GM23338 (cell line): ENCODE results near the gene SLC8A3. TPM values are rescaled to one million over a fixed set of nuclear protein-coding genes. Genes with fewer than 3 reads are reported as not detected.
"Not testable (repeated sequence)": the region's sequence is repeated elsewhere in the genome, so short reads cannot be mapped to it uniquely, and the experiment has no call there.

ENCODE experiments used
- ATAC-seq: fragments of 200-7000 bp; cut with Tn5 transposase; 3 replicates; pipeline ENCODE4 v1.9.1; 2020
- DNase-seq: peaks from one replicate; pipeline ENCODE4 v3.0.0-alpha.2; 2015; ENCODE audit warnings: low spot score
- H2AFZ ChIP-seq: fragments of 200-600 bp; sonication (generic); 2 replicates; pipeline ENCODE4 v1.8.0; 2016; ENCODE audit warnings: antibody characterized with exemption, mild to moderate bottlenecking, moderate library complexity
- H3F3A ChIP-seq: fragments of 200-600 bp; sonication (generic); replicated peaks from 2 replicates; pipeline ENCODE4 v1.8.0; 2017; ENCODE audit warnings: antibody characterized with exemption, mixed run types, low read depth
- H3K27ac ChIP-seq: fragments of 200-600 bp; sonication (generic); 2 replicates; pipeline ENCODE4 v1.6.1; 2016; ENCODE audit warnings: low read depth
- H3K27me3 ChIP-seq: fragments of 200-600 bp; sonication (generic); 2 replicates; pipeline ENCODE4 v1.8.0; 2016; ENCODE audit warnings: mild to moderate bottlenecking, mixed run types, moderate library complexity; ENCODE audit not compliant: insufficient read depth
- H3K36me3 ChIP-seq: fragments of 200-600 bp; sonication (generic); 2 replicates; pipeline ENCODE4 v1.8.0; 2016; ENCODE audit warnings: mild to moderate bottlenecking; ENCODE audit not compliant: insufficient read depth
- H3K4me1 ChIP-seq: fragments of 200-600 bp; sonication (generic); 2 replicates; pipeline ENCODE4 v1.8.0; 2016; ENCODE audit warnings: mild to moderate bottlenecking, moderate library complexity; ENCODE audit not compliant: insufficient read depth
- H3K4me2 ChIP-seq: fragments of 200-600 bp; sonication (generic); 2 replicates; pipeline ENCODE4 v1.7.1; 2017; ENCODE audit warnings: mixed run types
- H3K4me3 ChIP-seq: fragments of 200-600 bp; sonication (generic); 2 replicates; pipeline ENCODE4 v1.6.1; 2016; ENCODE audit warnings: mixed run types
- H3K79me2 ChIP-seq: fragments of 200-600 bp; sonication (generic); replicated peaks from 2 replicates; pipeline ENCODE4 v1.8.0; 2017; ENCODE audit warnings: mild to moderate bottlenecking; ENCODE audit not compliant: insufficient read depth
- H3K9me2 ChIP-seq: fragments of 200-600 bp; sonication (generic); 2 replicates; pipeline ENCODE4 v1.8.0; 2017; ENCODE audit not compliant: insufficient read depth
- H4K20me1 ChIP-seq: fragments of 200-600 bp; sonication (generic); replicated peaks from 2 replicates; pipeline ENCODE4 v1.8.0; 2017; ENCODE audit warnings: mild to moderate bottlenecking; ENCODE audit not compliant: insufficient read depth
- H3K27ac Mint-ChIP-seq: 2 replicates; pipeline ENCODE4 v1.8.0; 2020; ENCODE audit warnings: inconsistent platforms, mild to moderate bottlenecking, moderate library complexity, mixed read lengths
- H3K27me3 Mint-ChIP-seq: 3 replicates; pipeline ENCODE4 v1.8.0; 2022; ENCODE audit warnings: low read depth, mild to moderate bottlenecking, moderate library complexity, mixed read lengths, inconsistent platforms; ENCODE audit not compliant: insufficient read depth, poor library complexity
- H3K36me3 Mint-ChIP-seq: 3 replicates; pipeline ENCODE4 v1.8.0; 2021; ENCODE audit warnings: low read depth, mild to moderate bottlenecking, inconsistent platforms, moderate library complexity, mixed read lengths
- H3K4me1 Mint-ChIP-seq: 3 replicates; pipeline ENCODE4 v1.8.0; 2020; ENCODE audit warnings: mild to moderate bottlenecking, inconsistent platforms, mixed read lengths
- H3K4me3 Mint-ChIP-seq: 3 replicates; pipeline ENCODE4 v1.8.0; 2021; ENCODE audit warnings: moderate library complexity, mild to moderate bottlenecking, inconsistent platforms, mixed read lengths
- H3K9me3 Mint-ChIP-seq: 3 replicates; pipeline ENCODE4 v1.8.0; 2020; ENCODE audit warnings: moderate library complexity, mild to moderate bottlenecking, inconsistent platforms, mixed read lengths
- CREB1 ChIP-seq: fragments of 250-450 bp; sonication (Bioruptor Pico); IDR thresholded peaks from 2 replicates; pipeline ENCODE4 v1.5.0; 2020; ENCODE audit warnings: low read depth, mild to moderate bottlenecking, moderate library complexity
- EZH2 ChIP-seq: fragments of 200-600 bp; sonication (generic); IDR thresholded peaks from one replicate; pipeline ENCODE4 v1.8.0; 2017; ENCODE audit warnings: antibody characterized with exemption, mild to moderate bottlenecking, low read depth; ENCODE audit not compliant: unreplicated experiment
- EZH2phosphoT487 ChIP-seq: fragments of 200-600 bp; sonication (generic); IDR thresholded peaks from one replicate; pipeline ENCODE4 v1.8.1; 2018; ENCODE audit warnings: antibody characterized with exemption; ENCODE audit not compliant: unreplicated experiment
- JUNB ChIP-seq: IDR thresholded peaks from one replicate; pipeline ENCODE4 v1.6.1; 2016; ENCODE audit warnings: antibody characterized with exemption; ENCODE audit not compliant: unreplicated experiment
- NANOG ChIP-seq: IDR thresholded peaks from 2 replicates; pipeline ENCODE4 v1.6.1; 2016; ENCODE audit warnings: antibody characterized with exemption, borderline replicate concordance
- POLR2AphosphoS5 ChIP-seq: IDR thresholded peaks from 2 replicates; pipeline ENCODE4 v1.6.1; 2016; ENCODE audit warnings: antibody characterized with exemption, low read depth
- STAT1 ChIP-seq: IDR thresholded peaks from one replicate; pipeline ENCODE4 v1.6.1; 2016; ENCODE audit warnings: antibody characterized with exemption; ENCODE audit not compliant: unreplicated experiment
- ZNF114 ChIP-seq: fragments of 250-450 bp; sonication (Bioruptor Pico); IDR thresholded peaks from 2 replicates; pipeline ENCODE4 v1.5.0; 2020; ENCODE audit warnings: mild to moderate bottlenecking, moderate library complexity
- ZNF331 ChIP-seq: fragments of 250-450 bp; sonication (Bioruptor Pico); IDR thresholded peaks from 2 replicates; pipeline ENCODE4 v1.5.0; 2020; ENCODE audit warnings: low read depth, mild to moderate bottlenecking, moderate library complexity
- polyA plus RNA-seq: library from polyadenylated mRNA; unstranded; fragments of >200 nt; fragmentation: Nextera tagmentation; extraction: Ambion mirVana; gene quantifications from 2 replicates; pipeline ENCODE4 v1.2.1, GENCODE V29; 2016
- total RNA-seq: library from RNA; depleted of rRNA; stranded (reverse); fragments of >200 nt; shearing (Covaris generic); gene quantifications from 2 replicates; pipeline ENCODE4 v1.2.3, GENCODE V29; 2014
- TF ChIP-seq, protein P1 (sequence below): IDR thresholded peaks from 2 replicates; pipeline ENCODE4 v1.6.1; 2016; ENCODE audit warnings: antibody characterized with exemption
- TF ChIP-seq, protein P2 (sequence below), 2 experiments: fragments of 200-600 bp in 1 of 2; sonication (generic) in 1 of 2; conservative IDR thresholded peaks; 2 replicates each; pipeline versions ENCODE4 v1.5.1 to v1.6.1; 2016 to 2017; ENCODE audit warnings: antibody characterized with exemption in 2 of 2, low read depth in 2 of 2, mild to moderate bottlenecking in 2 of 2, moderate library complexity in 1 of 2

SLC8A3 gene
- total and polyA plus RNA-seq, 2 experiments from 2014 or later: 0.82 to 2.0 TPM

- TF ChIP-seq, protein P1, sequence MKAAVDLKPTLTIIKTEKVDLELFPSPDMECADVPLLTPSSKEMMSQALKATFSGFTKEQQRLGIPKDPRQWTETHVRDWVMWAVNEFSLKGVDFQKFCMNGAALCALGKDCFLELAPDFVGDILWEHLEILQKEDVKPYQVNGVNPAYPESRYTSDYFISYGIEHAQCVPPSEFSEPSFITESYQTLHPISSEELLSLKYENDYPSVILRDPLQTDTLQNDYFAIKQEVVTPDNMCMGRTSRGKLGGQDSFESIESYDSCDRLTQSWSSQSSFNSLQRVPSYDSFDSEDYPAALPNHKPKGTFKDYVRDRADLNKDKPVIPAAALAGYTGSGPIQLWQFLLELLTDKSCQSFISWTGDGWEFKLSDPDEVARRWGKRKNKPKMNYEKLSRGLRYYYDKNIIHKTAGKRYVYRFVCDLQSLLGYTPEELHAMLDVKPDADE: no peak
- TF ChIP-seq CREB1 (CRISPR knock-in tag): no peak
- TF ChIP-seq EZH2phosphoT487: no peak
- TF ChIP-seq NANOG: no peak
- TF ChIP-seq, protein P2, sequence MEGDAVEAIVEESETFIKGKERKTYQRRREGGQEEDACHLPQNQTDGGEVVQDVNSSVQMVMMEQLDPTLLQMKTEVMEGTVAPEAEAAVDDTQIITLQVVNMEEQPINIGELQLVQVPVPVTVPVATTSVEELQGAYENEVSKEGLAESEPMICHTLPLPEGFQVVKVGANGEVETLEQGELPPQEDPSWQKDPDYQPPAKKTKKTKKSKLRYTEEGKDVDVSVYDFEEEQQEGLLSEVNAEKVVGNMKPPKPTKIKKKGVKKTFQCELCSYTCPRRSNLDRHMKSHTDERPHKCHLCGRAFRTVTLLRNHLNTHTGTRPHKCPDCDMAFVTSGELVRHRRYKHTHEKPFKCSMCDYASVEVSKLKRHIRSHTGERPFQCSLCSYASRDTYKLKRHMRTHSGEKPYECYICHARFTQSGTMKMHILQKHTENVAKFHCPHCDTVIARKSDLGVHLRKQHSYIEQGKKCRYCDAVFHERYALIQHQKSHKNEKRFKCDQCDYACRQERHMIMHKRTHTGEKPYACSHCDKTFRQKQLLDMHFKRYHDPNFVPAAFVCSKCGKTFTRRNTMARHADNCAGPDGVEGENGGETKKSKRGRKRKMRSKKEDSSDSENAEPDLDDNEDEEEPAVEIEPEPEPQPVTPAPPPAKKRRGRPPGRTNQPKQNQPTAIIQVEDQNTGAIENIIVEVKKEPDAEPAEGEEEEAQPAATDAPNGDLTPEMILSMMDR (conservative IDR thresholded peaks at IDR 0.05; ENCODE audit: low read depth in 2 of 2): no peak
- TF ChIP-seq EZH2: no peak
- no peak for TF ChIP-seq STAT1
- TF ChIP-seq ZNF114 (CRISPR knock-in tag): no peak
- TF ChIP-seq POLR2AphosphoS5: no peak
- no peak for TF ChIP-seq ZNF331
- TF ChIP-seq JUNB: no peak
Measured at GRCh38 chr14:70234066-70234950, 45.6 kb upstream of the SLC8A3 start (continued).

DNA sequence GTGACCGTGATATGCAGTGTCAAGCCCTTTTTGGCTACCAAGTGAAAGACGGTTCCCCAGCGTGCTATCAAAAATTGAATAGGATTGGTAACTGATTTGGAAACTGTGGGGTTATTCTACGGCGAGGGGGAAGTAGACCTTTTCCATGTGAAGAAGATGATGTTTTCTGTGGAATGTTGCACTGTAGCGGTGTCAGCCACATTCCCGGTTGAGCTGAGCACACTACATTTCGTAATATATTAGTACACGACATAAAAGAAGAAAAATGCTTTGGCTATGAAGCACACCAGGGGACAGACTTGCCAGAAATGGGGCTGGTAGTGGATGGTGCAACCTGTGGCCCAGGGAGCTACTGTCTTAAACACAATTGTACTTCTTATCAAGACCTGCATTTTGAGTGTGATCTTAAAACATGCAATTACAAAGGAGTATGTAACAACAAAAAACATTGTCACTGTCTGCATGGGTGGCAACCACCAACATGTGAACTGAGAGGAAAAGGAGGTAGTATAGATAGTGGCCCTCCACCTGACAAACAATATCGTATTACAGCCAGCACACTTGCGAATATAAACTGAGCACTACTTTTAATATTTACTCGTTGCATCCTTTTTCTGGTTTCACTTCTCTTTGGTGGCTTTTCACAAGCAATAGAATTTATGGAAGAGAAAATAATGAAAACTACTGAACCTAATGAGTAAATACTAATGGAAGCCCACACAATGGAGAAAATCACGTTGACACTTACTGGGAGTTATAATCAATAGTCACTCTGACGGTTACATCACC lies 43.2 kb upstream of the SLC8A3 start:
- DNase-seq, H2AFZ ChIP-seq, H3F3A ChIP-seq, H3K27me3 ChIP-seq, H3K27me3 Mint-ChIP-seq, H3K79me2 ChIP-seq, ATAC-seq, H3K4me2 ChIP-seq, H3K27ac Mint-ChIP-seq, H3K4me3 Mint-ChIP-seq, H3K27ac ChIP-seq, H3K4me3 ChIP-seq, H3K36me3 ChIP-seq, H4K20me1 ChIP-seq, H3K9me2 ChIP-seq, H3K36me3 Mint-ChIP-seq: not testable (repeated sequence)
- peaks cover 15% of the 10 kb centered on the region for H3K4me1 ChIP-seq
- peaks cover 12% of the 10 kb centered on the region; the same call in 2 of the 3 replicates for H3K9me3 Mint-ChIP-seq
- peaks cover 28% of the 10 kb centered on the region for H3K4me1 Mint-ChIP-seq
